Epithelial cell of esophagus (primary cell): ENCODE results near the gene STX18.
A peak's percentile ranks its signal among the peaks of the same experiment; 100 is the strongest.
"Not testable (repeated sequence)": the region's sequence is repeated elsewhere in the genome, so short reads cannot be mapped to it uniquely, and the experiment has no call there.

Experiments used
- DNase-seq: peaks from one replicate; pipeline ENCODE4 v3.0.0; 2010; ENCODE audit warnings: low read depth
- H3K4me3 ChIP-seq: 2 replicates; pipeline ENCODE4 v1.5.1; 2011; ENCODE audit warnings: mild to moderate bottlenecking, low read length, control low read depth
- CTCF ChIP-seq: IDR thresholded peaks from 2 replicates; pipeline ENCODE4 v1.5.1; 2011; ENCODE audit warnings: low read depth, mild to moderate bottlenecking, low read length, control low read depth, inconsistent platforms; ENCODE audit not compliant: insufficient read depth; ENCODE audit errors: missing control alignments

STX18 gene

DNA sequence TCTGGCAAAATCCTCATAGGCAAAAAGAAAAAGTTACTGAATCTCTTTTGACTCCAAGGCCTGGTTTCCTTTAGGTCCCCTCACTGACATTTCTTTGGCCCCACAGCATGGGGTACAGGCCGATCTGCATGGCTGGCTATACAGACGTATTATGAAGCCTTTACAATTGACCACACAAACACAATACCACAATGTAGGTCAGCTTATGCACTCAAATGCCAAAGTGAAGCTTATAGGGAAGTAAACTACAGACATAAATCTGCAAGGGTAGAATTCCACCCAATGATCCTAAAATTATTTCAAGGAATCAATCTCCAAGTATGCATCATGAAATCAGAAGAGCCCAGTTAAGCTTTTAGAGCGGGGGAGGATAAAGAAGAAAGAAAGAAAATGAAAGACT, 20.7 kb downstream of the STX18 start:
- TF ChIP-seq CTCF, result no peak
- H3K4me3 ChIP-seq, result no peak overlapping the region
- no peak for DNase-seq

DNA sequence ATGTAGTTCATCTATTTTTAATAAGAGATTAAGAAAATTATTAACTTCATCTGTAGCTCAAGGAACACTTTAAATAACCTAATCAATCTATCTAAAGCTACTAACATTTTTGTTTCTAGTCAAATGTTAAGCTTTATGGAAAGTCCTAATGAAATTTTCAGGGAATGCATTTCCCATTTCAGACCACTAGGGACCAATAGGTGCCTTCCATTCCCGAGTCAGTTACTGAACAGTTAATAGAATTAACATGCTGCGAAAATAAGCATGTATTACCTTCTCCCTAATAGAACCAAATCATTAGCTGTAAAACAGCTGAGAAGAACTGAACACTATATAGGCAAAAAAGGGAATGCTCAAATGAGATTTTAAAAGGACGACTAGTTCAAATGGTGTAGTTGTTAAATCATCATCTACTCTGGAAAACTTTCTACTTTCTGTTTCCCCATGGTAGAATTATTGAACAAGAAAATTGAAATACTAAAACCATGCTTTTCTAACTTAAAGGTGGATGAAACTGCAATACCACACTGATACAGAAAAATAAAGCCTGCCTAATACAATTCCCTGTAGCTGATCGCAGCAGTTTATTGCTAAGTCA, 22.5 kb downstream of the STX18 start:
- peak; percentile 69 for TF ChIP-seq CTCF
- H3K4me3 ChIP-seq, result no peak overlapping the region
- peak; percentile 40 for DNase-seq

- no peak overlapping the region for H3K4me3 ChIP-seq
- no peak for DNase-seq
- TF ChIP-seq CTCF, result no peak
Measured at GRCh38 chr4:4518747-4519146, 23.1 kb downstream of the STX18 start.

DNA sequence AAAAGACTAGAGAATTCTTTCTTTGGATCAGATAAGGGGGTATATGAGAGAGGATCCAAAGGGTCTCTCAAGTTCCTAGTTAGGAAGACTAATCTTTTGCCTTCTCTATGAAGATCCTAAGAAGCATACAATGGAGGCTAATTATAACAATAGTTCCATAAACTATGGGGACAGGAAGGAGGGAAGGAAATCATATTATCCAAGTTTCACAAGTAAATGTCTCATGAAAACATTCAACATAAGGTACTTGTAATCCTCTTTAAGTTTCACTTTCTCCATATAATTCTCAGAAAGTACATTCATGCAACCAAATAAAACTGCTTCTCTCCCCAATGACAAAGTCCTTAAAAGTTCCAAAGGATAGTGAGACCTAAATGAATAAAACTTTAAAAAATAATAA, 27.1 kb downstream of the STX18 start:
- H3K4me3 ChIP-seq, result no peak overlapping the region
- DNase-seq, result no peak
- no peak for TF ChIP-seq CTCF

GRCh38 chr4:4512282-4512681, 29.6 kb downstream of the STX18 start:
- no peak for TF ChIP-seq CTCF
- DNase-seq, result no peak
- no peak overlapping the region for H3K4me3 ChIP-seq

GRCh38 chr4:4510641-4511040, 31.2 kb downstream of the STX18 start:
- not testable (repeated sequence) for DNase-seq

GRCh38 chr4:4509521-4509920, 32.3 kb downstream of the STX18 start:
- no peak for DNase-seq
- no peak for TF ChIP-seq CTCF
- H3K4me3 ChIP-seq, result no peak overlapping the region

More at GRCh38 chr4:4510641-4511040, 31.2 kb downstream of the STX18 start:
- not testable (repeated sequence) for H3K4me3 ChIP-seq
